ENCODE measurements around the gene CCDC127.
"Not testable (repeated sequence)": the region's sequence is repeated elsewhere in the genome, so short reads cannot be mapped to it uniquely, and the experiment has no call there.

The CCDC127 gene

DNA sequence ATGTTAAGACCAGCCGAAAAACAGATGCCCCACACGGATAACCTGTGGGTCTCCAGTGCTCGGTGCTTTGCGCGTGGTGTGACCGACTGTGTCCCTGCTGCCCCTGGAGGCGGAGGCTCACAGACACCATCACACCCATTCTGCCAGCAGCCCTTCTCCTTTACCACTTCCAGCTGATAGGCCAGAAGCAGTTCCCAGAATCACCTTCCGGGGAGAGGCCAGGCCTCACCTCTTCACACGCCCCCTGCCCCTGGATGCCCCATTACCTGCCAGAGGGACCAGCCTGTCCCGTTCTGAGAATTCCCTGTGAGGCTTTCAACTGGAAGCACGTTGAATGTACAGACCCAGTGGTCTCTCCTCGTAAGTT lies 48.2 kb downstream of the CCDC127 start:
- no peak for DNase-seq

DNA sequence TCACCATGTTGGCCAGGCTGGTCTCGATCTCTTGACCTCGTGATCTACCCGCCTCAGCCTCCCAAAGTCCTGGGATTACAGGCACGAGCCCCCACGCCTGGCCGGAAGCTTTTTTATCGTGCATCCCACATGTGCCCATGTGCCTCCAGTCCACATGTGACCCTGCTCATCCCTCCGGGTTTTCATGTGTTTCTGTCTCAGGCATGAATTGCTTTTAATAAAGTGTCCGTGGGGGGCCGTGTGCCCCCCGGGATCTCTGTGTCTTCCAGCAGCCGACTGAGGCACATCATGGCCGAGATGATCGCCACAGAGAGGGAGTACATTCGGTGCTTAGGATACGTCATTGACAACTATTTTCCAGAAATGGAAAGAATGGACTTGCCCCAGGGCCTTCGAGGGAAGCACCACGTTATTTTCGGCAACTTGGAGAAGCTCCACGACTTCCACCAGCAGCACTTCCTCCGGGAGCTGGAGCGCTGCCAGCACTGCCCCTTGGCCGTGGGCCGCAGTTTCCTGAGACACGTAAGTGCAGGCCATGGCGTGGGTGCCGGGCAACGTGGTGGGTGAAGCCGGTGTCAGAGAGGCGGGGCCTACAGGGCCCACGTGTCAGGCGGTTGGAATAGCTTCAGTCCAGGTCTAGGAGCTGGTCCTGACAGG lies 48.8 kb downstream of the CCDC127 start:
- DNase-seq = no peak

- DNase-seq = peak; percentile 94
Measured at GRCh38 chr5:167982-168660, 49.8 kb downstream of the CCDC127 start.

GRCh38 chr5:167511-167910 lies 50.4 kb downstream of the CCDC127 start:
- no peak for DNase-seq

GRCh38 chr5:166441-167372 lies 51.2 kb downstream of the CCDC127 start:
- no peak for DNase-seq

GRCh38 chr5:164783-165182 lies 53.2 kb downstream of the CCDC127 start:
- DNase-seq = not testable (repeated sequence)

GRCh38 chr5:164244-164643 lies 53.7 kb downstream of the CCDC127 start:
- no peak for DNase-seq

- no peak for DNase-seq
Measured at GRCh38 chr5:163841-164240, 54.1 kb downstream of the CCDC127 start.

DNA sequence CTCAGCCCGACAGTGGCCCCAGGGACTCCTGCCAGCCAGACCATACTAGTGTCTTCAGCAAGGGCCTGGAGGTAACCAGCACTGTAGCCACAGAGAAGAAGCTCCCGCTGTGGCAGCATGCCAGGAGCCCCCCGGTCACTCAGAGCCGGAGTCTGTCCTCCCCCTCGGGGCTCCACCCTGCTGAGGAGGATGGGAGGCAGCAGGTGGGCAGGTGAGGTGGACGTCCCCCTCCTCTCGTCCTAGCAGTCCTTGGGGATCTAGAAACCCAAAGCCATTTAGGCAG lies 54.7 kb downstream of the CCDC127 start:
- DNase-seq = no peak

DNA sequence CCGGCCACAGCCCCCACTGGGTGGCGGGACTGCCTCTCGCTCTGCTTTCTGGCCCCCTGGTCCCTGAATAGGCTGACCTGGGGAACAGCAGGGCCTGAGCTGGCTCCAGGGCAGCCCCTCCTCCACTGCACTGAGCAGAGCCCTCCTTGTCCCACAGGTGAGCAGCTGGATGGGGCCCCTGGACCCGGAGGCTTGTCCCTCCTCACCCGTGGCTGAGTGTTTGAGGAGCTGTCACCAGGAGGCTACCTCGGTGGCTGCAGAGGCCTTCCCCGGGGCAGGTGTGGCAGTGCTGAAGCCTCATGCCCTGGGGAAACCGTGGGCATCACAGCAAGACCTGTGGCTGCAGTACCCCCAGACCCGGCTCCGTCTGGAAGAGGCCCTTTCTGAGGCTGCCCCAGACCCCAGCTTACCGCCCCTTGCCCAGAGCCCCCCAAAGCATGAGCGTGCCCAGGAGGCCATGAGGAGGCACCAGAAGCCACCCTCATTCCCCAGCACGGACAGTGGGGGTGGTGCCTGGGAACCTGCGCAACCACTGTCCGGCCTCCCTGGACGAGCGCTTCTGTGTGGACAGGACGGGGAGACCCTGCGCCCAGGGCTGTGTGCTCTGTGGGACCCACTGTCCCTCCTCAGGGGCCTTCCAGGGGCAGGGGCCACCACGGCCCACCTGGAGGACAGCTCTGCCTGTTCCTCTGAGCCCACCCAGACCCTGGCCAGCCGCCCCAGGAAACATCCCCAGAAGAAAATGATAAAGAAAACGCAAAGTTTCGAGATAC lies 55.2 kb downstream of the CCDC127 start:
- no peak for DNase-seq

- no peak for DNase-seq
Measured at GRCh38 chr5:162190-162564, 55.8 kb downstream of the CCDC127 start.

- DNase-seq = no peak
Measured at GRCh38 chr5:161803-162110, 56.2 kb downstream of the CCDC127 start.

- no peak for DNase-seq
Measured at GRCh38 chr5:160921-161802, 56.8 kb downstream of the CCDC127 start.

DNA sequence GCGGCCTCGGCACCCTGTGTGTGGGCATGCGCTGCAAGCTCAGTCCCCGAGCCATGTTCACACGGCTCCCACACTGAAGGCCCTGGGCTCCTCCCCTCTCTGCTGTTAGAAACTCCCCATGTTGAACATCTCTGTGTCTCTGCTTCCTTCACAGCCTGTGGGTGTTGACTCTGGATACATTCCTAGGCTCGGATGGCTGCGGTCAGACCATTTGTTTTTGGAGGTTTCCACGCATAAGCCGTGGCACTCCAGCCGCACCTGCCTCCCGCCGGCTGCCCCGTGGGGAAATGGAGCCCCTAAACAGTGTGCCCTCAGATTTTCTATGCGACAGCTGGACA lies 57.8 kb downstream of the CCDC127 start:
- peak; percentile 19 for DNase-seq

DNA sequence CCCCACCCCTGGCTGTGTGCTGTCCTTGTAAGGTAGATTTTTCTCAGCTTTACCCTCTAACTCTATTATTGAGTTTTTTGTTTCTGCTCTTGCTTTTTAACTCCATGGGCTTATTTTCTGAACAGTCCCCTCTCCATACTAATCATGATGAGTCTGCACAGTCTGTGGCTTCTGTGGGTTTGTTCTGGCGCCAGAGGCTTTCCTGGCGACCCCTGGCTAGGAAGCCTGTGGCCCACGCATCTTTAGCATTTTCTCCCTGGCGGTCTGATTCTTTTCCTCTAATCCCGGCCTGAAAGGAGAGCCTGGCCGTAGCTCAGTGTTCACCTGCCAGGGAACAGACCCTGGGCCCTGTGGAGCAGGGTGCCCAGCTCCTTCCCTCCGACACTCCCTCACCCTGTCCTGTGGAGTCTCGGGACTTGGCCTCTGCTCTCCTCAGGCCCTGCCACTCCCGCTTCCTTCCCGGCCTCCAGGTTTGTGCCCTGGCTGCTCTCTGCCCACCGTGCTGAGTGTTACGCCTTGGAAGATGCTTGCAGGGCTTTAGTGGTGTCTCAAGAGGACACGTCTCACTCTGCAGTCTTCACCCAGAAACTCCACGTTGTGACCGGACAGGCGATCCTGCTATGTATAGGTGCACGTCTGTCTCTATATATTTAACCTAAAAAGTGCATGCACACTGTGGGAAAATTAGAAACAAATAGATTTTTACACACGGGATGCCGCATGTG lies 58.3 kb downstream of the CCDC127 start:
- peak; percentile 85 for DNase-seq

- DNase-seq = no peak
Measured at GRCh38 chr5:158807-159447, 59.0 kb downstream of the CCDC127 start.

GRCh38 chr5:157801-158200 lies 60.2 kb downstream of the CCDC127 start:
- no peak for DNase-seq

- DNase-seq = no peak
Measured at GRCh38 chr5:157126-157715, 60.7 kb downstream of the CCDC127 start.

DNA sequence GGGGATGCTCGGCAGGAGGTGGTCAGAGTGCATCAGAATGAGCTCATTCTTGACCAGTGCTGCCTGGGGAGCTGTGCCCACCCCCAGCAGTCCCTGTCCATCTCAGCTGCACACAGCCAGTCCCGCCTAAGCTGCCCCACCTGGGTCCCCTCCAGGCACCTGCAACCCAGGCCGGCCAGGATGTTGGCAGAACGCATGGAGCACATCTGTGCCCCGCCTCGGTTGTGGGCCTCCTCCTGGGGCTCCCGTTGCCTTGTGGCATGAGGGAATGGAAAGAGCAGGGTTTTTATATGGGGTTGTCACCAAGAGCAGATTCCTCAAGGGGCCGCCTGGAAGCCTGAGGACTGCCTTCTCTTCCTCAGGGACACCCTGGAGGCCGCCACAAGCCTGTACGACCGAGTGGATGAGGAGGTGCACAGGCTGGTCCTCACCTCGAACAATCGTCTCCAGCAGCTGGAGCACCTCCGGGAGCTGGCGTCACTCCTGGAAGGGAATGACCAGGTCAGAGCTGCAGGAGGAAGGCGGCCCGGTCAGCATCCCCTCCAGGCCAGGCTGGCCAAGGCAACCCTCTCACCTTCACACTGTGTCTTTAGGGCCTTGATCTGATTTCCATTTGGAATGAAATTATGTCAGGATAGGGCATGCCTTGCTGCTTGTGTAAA lies 61.4 kb downstream of the CCDC127 start:
- DNase-seq = no peak

GRCh38 chr5:155651-156410 lies 62.1 kb downstream of the CCDC127 start:
- DNase-seq = no peak
